Nucleus accumbens (tissue), 56 donors: ENCODE results near the gene SLC10A1.

Source experiments
- DNase-seq, 56 donors: peaks; one replicate each; lab custom pipeline; 2025; lab: John Stamatoyannopoulos, UW

Gene SLC10A1

DNA sequence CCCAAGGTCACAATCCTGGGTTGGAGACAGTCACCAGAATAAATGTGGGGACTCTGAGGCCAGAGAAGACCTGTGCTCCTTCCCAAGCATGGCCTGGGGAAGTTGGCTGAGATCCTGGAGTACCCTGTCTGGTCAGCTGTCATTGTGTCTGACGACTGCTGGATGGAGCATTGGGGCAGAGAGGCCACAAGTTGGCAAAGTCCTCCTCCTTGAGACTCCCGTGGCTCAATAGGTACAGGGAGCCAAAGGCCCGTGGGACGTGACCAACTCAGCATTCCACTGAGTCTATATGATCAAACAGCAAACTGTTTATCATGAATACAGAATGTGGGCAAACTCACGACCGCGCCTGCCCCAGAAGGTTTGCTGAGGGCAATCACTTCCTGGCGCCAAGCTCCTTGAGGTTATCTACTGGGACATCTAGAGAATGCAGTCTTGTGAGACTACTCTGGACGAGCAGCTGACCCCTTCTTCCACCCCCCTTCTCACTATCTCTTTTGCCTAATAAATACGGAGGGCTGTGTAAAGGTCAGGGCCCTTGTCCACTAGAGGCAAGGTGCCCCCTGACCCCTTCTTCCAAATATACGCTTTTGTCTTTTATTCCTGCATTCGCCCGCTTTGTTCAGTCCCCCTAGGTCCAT, 14.3 kb upstream of the SLC10A1 start:
- DNase-seq = no peak

DNA sequence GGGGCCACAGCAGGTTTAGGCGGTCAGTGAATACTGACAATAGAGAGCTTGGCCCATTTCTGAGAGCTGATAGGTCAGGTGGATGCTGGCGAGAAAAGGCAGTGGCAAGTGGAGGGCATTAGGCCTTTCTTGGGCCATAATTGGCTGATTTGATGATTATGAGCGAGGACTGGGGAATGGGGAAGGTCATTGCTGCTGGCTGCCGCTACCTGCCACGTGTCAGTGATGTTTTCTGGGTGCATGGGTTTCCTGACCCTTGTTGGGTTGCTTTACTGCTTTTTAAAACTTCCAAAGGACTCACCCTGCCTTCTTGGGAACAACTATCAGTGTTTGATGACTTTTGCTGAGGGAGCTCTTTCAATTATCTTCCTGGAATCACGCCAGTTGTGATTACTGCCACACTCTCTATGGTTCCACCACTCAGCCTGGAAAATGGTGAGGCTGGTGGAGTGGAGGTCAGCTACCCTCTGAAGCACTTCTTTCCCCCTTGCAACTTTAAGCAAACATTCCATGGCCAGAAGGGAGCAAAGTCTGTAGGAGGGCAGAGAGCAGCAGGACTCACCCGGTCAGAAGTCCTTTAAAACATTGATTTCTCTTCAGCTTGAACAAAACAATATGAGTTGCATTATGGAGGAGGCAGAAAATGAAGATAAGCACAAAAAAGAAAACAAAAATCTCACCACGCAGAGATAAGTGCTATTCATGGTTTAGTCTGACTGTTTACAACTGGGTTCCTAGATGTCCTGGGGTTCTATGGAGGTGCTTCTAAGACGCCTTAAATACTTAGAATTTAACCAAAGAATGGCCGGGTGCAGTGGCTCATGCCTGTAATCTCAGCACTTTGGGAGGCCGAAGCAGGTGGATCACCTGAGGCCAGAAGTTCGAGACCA, 12.1 kb upstream of the SLC10A1 start:
- no peak for DNase-seq

DNA sequence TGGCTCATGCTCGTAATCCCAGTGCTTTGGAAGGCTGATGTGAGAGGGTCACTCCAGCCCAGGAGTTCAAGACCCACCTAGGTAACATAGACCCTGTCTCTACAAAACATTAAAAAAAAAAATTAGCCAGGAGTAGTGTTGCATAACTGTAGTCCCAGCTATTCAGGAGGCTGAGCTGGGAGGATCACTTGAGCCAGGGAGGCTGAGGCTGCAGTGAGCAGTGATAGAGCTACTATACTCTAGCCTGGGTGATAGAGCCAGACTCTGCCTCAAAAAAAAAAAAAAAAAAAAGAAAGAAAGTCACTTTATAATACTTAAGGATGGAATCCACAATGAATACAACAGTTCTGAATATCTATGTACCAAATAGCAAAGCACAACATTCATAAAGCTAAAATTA, 10.2 kb upstream of the SLC10A1 start:
- DNase-seq = no peak

DNA sequence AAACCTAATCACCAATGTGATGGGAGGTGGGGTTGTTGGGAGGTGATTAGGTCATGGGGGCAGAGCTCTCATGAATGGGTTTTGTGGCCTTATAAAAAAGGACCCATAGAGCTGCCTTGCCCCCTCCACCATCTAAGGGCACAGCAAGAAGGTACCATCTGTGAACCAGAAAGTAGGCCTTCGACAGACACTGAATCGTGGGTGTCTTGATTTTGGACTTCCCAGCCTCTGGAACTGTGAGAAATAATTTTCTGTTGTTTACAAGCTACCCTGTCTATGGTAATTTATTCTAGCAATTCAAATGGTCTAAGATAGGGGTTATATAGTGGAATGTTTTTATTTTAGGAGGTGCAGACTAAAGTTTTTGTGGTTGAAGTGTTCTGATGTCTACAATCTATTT, 7.9 kb upstream of the SLC10A1 start:
- DNase-seq = no peak

DNA sequence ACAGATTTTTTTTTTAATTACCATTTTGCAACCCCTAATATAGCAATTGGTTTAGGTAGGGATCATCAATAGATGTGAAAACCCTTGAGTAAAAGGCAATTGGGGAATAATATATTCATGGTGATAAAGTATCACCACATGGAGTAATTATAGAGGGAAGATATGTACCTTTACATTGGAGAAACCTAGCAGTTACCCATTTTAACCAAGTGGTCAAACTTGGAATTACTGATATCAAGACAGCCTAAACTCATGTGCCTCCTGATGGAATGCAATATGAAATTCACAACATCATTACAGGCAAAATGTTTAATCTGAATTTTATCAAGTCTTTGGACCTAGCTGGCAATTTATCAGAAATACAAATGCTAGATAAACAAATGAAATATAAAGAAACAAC, 6.7 kb upstream of the SLC10A1 start:
- no peak for DNase-seq

DNA sequence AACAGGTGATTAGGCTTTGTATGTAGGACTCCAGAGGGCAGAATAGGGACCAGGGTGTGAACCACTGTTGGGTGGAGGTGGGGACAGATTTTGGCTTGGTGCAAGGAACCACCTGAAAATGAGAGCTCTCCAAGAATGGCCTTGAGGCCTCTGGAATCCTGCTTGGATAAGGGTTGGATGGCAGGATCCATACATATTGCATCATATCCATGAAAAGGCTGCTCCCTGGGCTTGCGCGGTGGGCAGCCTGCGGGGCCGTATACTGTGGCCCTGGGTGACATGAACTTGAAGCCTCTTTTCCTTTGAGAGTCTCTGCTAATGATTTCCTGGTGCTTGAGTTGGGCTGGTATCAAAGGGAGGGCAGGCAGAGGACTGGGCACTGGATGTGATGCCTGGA, 1.3 kb upstream of the SLC10A1 start:
- DNase-seq = no peak

DNA sequence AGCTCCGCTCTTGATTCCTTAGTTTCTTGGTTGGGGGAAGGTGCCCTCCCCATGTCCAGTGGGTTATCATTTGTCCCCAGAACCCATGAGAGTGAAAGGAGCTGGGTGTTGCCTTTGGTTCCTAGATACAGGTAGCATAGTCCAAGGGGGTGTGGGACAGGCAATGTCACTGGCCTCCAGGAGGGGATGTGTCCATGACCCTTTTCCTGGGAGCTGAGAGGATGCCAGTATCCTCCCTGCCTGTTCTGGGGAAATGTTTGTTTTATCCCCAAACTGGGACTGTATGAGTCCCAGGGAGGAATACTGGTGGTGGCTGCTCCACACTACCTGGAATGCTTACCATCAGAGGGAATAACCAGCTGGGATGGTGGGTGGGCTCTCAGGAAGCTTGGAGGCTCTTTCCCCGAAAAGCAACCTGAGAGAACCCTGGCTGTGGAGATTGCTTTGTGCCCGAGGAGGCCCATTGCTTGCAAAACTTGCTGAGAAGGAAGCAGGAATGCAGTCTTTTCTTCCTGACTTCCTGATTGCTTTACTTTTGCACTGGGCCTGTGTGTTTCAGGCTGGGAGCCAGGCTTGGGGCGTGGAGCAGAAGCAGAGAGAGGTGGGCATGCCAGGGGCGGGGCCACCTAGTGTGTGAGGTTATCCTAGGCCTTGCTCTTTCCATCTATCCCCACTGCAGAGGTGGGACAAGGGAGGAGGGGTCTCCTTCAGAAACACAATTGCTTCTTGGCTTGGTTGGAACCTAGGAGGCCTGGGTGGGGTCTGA, 715 bp upstream of the SLC10A1 start:
- DNase-seq = no peak

DNA sequence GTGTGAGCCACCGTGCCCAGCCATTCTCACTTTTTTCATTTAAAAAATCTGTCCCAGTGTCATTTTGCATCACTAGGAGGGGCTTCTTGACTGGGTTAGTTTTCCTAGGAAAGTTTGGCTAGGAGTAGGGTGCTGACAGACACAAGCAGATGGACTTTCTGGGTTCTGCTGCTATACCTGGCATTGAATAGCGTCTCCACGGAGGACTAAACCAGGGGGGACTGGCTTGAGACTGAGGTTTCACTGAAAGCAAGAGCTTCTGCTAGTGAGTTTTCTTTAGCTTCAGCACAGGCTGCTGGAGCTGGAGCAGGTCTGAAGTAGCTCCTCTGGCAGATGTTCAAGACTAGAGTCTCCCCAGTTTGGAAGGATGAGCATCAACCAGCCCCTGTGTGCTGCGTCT, 1.4 kb downstream of the SLC10A1 start:
- no peak for DNase-seq

DNA sequence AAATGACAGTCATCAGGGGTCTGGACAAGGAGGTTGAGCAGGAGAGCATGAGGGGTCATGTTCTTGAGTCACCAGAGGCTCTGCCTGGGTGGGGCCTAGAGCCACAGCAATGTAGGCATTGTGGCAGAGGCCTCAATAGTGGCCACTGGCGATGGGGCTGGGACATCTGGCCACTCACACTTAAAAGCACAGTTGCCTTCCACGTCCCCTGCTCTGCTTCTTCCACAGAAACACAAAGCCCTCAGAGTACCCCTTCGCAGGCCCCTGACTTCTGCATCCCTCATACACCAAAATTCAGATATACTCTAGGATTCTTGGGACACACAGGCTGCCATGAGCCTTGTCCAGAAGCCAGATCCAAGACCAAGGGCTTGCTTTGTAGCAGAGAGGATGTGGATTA, 2.2 kb downstream of the SLC10A1 start:
- no peak for DNase-seq

DNA sequence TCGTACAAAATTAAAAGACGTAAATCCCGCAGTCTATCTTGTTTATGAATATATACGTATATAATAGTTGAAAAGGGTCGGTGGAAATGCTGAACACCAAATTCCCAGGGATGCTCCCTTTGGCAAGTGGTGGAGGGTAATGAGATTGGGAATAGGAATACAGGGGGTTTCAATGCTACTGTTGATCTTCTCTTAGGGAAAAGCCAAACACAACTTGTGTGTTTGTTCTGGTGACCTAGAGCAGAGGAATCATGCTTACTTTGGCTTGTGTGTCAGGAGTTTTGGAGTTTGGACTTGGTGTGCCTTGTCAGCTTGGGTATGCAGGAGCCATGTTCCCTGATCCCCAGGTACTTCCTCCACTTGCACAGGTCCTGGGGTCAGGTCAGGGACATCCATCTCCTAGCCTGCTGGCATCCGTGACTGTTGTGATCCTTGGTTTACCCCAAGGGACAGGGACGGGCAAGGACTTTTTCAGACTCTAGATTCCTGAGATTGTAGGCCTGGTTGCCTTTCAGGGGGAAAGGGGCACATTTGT, 4.1 kb downstream of the SLC10A1 start:
- no peak for DNase-seq

DNA sequence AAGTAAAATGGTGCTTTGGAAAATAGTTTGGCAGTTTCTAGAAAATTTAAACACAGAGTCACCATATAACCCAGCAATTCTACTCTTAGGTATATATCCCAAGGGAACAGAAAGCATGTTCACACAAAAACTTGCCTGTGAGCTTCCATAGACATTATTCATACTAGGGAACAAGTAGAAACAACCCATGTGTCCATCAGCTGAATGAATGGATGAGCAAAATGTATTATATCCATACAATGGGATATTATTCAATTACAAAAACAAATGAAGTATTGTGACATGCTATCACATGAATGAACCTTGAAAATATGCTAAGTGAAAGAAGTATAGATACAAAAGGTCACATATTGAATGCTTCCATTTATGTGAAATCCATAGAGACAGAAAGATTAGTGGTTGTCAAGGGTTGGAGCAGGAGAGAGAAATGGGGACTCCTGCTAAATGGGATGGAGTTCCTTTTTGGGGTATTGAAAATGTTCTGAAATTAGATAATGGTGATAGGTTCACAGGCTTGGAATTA, 7.9 kb downstream of the SLC10A1 start:
- no peak for DNase-seq

DNA sequence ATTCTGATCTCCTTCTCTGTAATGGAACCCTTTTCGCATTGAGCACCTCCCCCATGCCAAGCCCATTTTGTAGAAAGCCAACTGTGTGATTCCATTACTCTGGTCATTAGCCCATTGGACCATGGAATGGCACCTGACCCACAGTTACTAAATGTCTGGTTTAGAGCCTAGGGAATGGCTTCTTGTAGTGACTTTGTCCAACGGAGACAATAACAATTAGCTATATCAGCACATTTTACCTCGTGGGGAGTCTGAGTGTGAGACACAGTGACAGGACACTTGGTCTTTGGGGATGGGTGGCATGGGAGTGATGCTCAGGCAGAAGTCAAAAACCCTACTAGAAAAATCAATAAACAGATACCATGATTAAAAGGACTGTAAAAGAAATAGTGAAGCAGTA, 10.4 kb downstream of the SLC10A1 start:
- DNase-seq = no peak

DNA sequence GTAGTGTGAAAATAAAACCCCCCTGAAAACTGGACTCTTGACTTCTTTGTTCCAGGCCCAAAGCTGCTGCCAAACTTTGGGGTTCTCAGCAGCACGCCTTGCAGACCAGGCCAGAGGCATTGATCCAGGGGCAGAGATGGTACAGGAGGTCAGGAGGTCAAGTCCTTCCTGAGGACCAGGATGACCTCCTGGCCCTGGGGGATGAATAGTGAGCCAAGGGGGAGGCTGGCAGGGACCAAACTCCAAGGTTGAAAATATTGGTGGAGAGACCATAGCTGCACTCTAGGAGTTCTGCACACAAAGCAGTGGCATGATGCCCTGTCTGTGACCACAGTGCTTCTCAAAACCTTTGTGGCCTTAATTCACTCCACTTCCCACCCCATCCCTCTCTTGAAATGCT, 12.1 kb downstream of the SLC10A1 start:
- DNase-seq = no peak

DNA sequence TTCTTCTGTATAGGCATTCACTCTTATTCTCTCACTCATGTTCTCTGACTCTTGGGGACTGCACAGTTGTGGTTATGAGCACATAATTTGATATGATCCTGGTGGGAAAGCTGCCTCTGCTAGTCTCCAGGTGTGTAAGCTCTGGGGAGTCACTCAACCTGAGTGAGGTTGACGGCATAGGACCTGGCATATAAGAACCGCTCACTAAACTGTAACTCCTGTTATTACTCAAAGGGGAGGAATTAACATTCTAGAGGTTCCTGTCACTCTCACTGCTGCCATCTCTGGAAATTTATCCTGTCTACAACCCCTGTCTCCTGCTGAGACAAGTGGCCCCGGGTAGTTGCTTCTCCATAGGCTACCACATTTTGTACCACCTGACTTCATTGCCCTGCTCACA, 16.1 kb downstream of the SLC10A1 start:
- DNase-seq = no peak

DNA sequence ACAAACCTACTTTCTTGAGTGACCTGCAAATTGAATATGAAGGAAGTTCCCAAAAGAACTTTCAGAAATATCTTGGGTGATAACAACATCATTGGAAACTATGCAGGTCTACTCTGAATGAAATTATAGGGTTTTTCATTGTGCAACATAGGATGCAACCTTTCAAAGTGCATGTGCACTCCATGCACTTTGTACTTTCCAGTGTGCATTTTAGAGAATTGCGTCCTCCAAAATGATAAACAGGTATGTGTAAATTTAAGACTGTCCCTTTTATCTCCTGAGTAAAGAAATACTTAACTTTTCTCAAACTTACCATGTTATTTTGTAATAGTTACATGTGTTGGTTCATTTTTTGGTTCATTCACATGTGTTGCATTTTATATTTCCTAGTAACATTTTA, 16.9 kb downstream of the SLC10A1 start:
- no peak for DNase-seq

DNA sequence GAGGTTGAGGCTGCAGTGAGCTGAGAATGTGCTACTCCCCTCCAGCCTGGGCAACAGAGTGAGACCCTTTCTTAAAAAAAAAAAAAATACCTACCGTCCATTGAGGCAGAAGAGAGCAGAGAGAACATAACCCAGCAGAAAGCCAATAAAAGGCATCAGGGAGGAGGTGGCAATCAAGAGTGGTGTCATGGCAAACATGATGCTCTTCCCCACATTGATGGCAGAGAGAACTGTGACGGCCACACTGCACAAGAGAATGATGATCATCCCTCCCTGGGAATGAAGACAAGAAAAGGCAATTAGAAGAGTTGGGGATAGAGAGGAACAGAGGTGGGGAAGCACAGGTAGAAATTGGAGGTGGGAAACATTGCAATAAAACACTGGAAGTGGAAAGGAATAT, 18.0 kb downstream of the SLC10A1 start:
- no peak for DNase-seq

DNA sequence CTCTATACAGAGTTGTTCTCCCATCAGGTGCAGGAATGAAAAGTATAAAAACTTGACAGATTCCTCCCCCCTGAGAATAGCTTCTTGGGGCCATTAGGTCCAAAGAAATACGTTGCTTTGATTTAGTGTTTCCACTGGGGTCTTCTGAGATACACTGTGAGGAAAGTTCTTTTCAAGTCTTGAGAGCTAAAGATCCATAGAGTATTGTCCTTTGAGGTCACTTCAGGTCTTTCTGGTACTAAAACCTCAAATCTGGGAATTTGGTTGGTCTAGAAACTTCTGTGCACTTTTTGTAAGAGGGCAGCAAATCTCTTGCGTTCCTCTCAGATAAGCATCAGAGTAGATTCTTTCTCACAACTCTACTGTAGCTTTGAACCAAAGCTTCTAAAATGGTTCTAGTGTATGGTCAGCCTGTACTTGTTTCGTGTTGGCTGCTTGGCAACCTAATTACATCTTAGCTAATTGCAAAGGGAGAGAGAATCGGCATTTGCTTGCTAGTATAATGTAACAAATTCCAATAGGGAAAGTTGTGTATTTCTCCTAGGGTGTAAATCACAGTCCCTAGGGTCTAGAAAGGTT, 20.1 kb downstream of the SLC10A1 start:
- DNase-seq = no peak

DNA sequence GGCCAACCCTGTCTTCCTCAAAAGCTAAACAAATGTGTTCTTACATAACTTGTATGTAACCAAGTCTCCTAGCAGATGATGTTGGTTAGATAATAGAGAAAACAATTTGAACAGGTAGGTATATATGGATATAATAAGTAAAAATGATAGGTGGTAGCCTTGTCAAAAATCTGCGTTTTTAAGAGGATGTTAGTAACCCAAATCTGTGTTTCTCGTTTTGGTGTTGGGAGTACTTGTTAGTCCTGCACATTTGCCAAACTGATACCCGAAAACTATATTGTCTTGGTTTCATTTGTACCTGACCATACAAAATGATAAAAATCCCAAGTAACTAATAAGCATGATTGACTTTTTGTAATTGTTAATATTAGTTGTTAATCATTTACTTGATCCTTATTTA, 22.0 kb downstream of the SLC10A1 start:
- no peak for DNase-seq

DNA sequence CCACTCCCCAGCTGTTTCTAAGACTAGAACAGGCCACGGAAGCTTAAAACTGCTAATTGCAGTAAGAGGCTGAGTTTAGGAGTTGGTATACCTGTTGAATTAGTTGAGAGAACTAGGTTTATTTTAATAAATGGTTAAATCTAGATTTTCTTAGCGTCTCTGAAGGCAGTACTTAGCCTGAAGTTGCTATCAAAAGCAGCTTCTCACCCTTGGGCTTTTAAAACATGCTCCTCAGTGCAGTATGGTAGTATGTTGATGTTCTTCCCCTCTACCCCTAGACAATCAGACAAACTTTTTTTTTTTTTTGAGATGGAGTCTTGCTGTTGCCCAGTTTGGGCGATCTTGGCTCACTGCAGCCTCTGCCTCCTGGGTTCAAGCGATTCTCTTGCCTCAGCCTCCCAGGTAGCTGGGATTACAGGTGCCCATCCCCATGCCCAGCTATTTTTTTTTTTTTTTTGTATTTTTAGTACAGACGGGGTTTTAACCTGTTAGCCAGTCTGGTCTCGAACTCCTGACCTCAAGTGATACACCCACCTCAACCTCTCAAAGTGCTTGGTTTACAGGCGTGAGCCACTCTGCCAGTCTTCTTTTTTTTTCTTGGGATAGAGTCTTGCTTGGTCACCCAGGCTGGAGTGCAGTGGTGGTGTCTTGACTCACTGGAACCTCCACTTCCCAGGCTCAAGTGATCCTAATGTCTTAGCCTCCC, 23.3 kb downstream of the SLC10A1 start:
- DNase-seq = no peak
